ENCODE results near the gene MAML3.

MAML3 gene

DNA sequence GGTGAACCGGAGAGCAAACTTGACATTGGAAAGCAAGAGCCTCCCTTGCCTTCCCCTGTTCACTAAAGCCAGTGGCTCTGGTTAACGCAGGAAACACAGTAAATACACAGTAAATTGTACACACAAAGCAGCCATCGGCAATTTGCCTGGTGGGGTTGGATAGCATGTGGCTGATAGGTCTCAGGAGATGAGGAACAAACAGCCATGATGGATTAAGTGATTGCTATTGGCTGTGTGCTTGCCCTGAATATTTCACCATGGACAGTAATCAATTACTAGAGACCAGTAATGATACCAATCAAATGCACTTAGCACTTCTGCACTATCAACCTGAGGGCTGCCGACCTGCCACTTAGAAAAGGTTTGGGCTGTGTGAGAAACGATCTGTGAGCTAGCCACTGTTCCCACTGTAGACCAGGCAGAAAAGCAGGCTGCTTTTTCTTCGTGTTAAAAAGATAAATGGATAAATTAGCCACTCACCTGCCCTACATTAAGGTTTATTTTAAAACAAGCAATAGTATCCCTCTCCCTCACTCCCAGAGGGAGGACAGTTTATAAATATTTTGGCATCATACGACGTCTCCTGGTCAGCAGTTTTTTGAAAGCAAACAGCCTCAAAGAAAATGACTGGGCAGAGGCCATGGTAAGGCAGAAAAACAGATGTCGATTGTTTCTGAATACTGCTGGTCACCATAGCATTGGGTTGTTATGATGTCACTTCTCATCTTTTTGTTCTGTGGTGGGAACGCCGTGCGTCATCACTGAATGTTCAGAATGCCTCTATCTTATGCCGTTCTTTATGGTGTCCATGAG lies 167.1 kb downstream of the MAML3 start:
- DNase-seq = no peak

GRCh38 chr4:139986106-139986505 lies 167.9 kb downstream of the MAML3 start:
- DNase-seq = no peak

GRCh38 chr4:139985401-139985800 lies 168.6 kb downstream of the MAML3 start:
- no peak for DNase-seq

- no peak for DNase-seq
Measured at GRCh38 chr4:139984471-139984870, 169.5 kb downstream of the MAML3 start.

DNA sequence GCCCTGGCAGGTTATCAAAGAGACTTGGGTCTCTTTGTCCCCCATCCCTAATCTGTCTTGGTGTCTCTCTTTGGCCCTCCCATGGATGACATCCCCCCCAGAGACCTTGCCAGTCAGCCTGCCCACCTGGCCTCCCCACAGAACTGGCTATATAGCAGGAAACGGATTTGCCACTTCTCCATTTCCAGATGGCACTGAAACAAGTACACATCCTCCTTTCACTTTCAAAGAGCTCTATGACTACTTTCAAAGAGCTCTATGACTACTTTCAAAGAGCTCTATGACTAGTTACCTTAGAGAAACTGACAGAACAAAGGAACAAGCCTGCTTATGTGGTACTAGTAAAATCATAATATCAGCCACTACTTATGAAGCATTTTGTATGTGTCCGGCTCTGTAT lies 175.3 kb downstream of the MAML3 start:
- peak; percentile 17 for DNase-seq

DNA sequence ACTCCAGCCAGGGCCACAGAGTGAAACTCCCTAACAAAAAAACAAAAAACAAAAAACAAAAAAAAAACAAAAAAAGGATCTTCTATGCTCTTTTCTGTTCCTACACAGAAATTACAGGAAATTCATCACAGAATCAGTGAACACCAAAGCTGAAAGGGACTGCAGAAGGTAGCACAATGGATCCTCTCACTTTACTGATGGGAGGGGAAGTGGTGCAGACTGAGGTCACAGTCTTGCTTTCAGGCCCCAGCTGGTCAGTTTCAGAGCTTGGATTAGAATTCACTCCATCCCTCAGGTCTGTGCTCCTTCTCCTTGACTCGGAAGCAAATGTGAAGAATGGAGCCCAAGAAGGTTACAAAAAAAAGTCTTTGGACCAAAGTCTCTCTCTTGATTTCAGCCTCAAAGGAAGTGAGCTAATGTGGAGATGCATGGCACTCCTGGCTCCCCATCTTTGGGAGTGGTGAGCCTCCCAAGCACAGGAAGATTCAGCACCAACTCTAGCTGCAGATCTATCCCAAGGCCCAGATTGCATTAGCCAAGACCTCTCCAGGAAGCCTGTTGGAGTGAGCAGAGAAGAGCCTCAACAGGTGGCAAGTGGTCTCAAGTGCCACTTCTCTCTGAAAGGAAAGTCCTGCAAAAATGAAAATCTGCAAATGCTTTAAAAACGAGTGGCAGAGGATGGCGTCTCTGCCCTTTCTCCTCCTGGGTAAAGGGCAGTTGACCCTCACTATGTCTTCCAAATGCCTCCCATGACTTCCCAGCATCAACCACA lies 176.0 kb downstream of the MAML3 start:
- DNase-seq = peak; percentile 37

DNA sequence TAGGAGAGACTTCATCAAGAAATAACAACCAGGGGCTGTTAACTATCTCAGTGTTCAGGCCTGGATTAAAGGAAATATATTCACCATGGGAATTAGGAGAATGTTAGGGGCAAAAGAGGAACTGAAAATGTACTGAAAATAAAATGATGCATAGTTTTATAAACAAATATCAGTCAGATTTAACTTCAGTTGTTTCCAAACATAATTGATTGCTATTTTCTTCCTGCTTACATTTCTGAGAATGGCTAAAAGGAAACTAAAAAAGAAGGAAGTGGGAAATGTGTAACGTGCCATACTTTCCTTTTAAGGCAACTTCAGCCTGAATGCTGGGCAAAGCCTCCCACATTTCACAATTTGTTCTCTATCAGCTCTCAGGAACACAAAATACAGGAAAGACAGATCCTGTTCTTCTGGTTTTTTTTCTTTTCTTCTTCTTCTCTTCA lies 178.1 kb downstream of the MAML3 start:
- DNase-seq = no peak

- DNase-seq = no peak
Measured at GRCh38 chr4:139973616-139974015, 180.4 kb downstream of the MAML3 start.

DNA sequence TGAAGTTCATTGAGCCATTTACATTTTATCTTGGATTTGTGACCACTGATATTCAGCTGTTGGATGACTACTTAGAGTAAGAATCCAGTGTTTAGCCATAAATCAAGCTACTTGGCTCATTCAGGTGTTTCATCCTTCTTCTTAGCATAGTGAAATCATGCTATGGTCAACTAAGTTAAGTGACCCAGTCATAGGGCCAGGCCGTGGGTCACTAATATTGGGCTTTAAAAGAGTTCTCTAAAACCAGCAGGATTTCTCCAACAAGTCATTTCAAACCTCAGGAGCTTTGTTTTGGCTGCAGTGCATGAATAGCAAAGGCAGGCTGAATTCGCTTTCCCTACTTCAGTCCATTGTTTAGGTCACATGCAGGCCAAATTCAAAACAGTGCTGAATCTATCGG lies 181.0 kb downstream of the MAML3 start:
- no peak for DNase-seq

GRCh38 chr4:139972305-139972704 lies 181.7 kb downstream of the MAML3 start:
- DNase-seq = no peak

DNA sequence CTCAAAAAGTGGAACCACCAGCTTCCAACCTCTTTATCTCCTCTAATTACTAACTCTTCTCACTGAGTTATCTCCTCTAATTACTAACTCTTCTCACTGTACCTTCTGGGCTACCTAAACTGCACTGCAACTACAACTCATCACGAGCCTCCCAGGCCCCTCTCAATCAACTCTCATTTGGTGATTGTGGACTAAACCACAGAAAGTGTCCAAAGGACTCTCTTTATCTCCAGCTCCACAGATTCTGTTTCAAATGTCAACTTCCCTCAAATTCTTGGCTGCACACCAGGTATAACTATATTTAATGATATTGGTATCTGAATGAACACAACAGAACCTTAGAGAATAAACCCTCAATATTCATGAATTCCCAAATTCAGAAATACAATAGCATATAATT lies 182.9 kb downstream of the MAML3 start:
- no peak for DNase-seq

DNA sequence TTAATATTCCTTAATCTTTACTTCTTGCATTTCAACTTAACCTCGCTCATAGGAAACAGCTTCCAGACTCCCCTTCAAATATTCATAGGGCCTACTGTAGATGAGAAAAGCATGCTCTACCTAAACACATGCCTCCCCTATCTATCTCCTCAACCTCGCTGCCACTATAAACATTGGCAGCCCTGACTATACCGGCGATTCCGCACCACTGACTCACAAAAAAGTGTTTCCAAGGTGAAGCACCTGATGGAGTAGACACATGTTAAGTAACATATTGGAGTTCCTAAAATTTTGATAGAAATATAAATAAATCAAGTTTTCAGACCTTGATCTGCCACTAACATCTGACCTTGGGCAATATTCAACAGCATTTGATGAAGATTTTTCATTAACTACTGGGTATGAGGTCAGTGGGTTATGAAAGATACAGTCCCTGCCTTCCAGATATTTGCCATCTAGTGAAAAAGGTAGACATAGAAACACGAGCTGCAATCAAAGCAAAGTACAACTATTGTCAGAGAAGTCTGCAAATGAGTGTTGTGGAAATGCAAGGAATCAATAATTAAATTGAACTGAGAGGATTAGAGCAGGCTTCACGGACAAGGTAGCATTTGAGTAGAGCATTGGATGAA lies 184.2 kb downstream of the MAML3 start:
- peak; percentile 29 for DNase-seq

GRCh38 chr4:139968831-139969230 lies 185.2 kb downstream of the MAML3 start:
- no peak for DNase-seq

- no peak for DNase-seq
Measured at GRCh38 chr4:139966383-139966782, 187.6 kb downstream of the MAML3 start.

- DNase-seq = no peak
Measured at GRCh38 chr4:139965789-139966188, 188.2 kb downstream of the MAML3 start.

GRCh38 chr4:139963708-139964107 lies 190.3 kb downstream of the MAML3 start:
- DNase-seq = no peak

DNA sequence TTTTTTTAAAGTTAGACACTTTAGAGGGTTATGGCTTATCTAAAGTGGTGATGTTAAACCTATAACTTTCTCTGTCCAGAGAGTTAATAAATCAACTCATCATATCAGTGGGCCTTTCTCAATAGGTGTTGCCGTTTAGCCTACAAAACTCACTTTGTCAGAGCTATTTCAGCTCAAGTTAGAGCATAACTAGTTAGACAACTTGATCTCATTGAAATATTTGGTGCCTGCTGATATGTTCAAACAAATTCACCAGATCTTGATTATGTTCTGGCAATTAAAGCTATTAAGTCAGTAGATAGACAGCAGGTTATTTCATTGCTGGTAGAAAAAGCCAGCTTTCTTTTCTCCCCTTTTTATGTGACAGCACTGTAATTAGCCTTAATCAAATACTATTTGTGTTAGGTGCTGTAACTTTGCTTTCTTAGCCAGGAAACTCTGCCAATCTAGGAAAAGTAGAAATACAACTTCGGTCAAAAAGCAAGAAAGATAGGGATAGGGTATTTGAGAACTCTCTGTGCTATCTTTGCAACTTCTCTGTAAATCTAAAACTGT lies 191.8 kb downstream of the MAML3 start:
- DNase-seq = no peak

GRCh38 chr4:139961344-139961946 lies 192.5 kb downstream of the MAML3 start:
- no peak for DNase-seq

DNA sequence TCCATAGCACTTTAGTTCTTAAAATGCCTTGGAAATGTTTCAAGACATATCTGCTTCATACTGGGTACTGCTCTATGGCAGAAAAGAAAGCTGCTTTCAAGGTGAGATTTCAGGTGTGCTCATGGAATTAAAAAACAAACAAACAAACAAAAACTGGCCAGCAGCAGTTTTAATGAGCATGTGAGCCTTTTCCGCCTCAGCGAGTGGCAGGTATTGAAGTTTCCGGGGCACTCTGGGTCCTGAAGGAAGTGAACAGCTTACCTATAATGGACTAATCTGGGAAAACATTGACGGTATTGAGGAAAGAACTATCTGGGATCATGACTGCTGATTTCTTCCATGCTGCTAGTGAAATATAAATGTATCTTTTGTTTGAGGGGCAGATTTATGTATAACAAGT lies 194.6 kb downstream of the MAML3 start:
- no peak for DNase-seq

GRCh38 chr4:139958739-139959098 lies 195.3 kb downstream of the MAML3 start:
- DNase-seq = peak; percentile 70

- no peak for DNase-seq
Measured at GRCh38 chr4:139957986-139958738, 195.8 kb downstream of the MAML3 start.

GRCh38 chr4:139957065-139957464 lies 196.9 kb downstream of the MAML3 start:
- no peak for DNase-seq

All from NCI-H345 (cell line).